H1 (cell line): ENCODE results near the gene PPP2R2B. TPM values are rescaled to one million over a fixed set of nuclear protein-coding genes. Genes with fewer than 3 reads are reported as not detected.

Experiments
- CBX5 ChIP-seq: fragments of 300-800, 300-1000 bp; sonication (generic); IDR thresholded peaks from 2 replicates; pipeline ENCODE4 v1.7.1; 2016; ENCODE audit warnings: antibody characterized with exemption, low read length, low read depth
- HDAC6 ChIP-seq: IDR thresholded peaks from one replicate; pipeline ENCODE4 v1.7.1; 2012; ENCODE audit warnings: low read depth, mild to moderate bottlenecking, inconsistent platforms, low read length, moderate library complexity
- polyA plus RNA-seq, 7 experiments: library from polyadenylated mRNA; depleted of rRNA in 3 of 7; stranded (reverse) in 5 of 7; unstranded in 2 of 7; fragments of >200 nt in 5 of 7; fragments of 200-250 nt in 2 of 7; gene quantifications; 1 replicate in 5 of 7; 2 replicates in 1 of 7; 4 replicates in 1 of 7; pipeline versions ENCODE4 v1.2.1 to v1.2.3, GENCODE V29; 2011 to 2013; ENCODE audit warnings: missing spikeins in 2 of 7, mixed read lengths in 2 of 7
- total RNA-seq: library from RNA; stranded (reverse); fragmentation: NEBNext Ultra II Directional; extraction: Animal tissue kit (Norgen Biotek cat#: 25700); gene quantifications from 2 replicates; pipeline ENCODE4 v1.2.1, GENCODE V29; 2021
- TF ChIP-seq, protein P1 (sequence below): fragments of 300-600 bp; sonication (generic); IDR thresholded peaks from 2 replicates; pipeline ENCODE4 v1.7.1; 2012; ENCODE audit warnings: low read length, moderate library complexity, mild to moderate bottlenecking, inconsistent platforms; ENCODE audit not compliant: insufficient replicate concordance

Gene PPP2R2B
- total and polyA plus RNA-seq, 2 of the 8 experiments (the other 6 are each of a cell fraction or from before 2014, with no cell fraction given), result 21.1 to 37.1 TPM

DNA sequence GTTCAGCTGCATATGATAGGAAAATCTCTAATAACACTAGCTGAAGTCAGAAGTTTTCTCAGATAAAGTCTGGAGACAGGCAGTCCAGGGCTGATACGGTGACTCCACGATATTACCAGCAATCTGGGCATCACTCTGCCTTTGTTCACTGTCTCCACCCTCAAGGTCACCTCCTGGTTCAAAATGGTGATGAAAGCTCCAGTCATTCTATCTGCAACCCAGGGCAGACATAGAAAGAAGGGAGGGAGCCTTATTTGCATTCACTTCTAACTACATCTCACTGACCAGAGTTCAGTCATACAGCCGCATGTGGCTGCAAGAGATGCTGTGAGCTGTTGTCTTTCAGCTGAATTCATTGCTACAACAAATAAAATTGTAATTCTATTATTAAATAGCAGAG is 340.1 kb downstream of the PPP2R2B start (continued):
- TF ChIP-seq HDAC6, result no peak
- TF ChIP-seq CBX5, result no peak
- TF ChIP-seq, protein P1, sequence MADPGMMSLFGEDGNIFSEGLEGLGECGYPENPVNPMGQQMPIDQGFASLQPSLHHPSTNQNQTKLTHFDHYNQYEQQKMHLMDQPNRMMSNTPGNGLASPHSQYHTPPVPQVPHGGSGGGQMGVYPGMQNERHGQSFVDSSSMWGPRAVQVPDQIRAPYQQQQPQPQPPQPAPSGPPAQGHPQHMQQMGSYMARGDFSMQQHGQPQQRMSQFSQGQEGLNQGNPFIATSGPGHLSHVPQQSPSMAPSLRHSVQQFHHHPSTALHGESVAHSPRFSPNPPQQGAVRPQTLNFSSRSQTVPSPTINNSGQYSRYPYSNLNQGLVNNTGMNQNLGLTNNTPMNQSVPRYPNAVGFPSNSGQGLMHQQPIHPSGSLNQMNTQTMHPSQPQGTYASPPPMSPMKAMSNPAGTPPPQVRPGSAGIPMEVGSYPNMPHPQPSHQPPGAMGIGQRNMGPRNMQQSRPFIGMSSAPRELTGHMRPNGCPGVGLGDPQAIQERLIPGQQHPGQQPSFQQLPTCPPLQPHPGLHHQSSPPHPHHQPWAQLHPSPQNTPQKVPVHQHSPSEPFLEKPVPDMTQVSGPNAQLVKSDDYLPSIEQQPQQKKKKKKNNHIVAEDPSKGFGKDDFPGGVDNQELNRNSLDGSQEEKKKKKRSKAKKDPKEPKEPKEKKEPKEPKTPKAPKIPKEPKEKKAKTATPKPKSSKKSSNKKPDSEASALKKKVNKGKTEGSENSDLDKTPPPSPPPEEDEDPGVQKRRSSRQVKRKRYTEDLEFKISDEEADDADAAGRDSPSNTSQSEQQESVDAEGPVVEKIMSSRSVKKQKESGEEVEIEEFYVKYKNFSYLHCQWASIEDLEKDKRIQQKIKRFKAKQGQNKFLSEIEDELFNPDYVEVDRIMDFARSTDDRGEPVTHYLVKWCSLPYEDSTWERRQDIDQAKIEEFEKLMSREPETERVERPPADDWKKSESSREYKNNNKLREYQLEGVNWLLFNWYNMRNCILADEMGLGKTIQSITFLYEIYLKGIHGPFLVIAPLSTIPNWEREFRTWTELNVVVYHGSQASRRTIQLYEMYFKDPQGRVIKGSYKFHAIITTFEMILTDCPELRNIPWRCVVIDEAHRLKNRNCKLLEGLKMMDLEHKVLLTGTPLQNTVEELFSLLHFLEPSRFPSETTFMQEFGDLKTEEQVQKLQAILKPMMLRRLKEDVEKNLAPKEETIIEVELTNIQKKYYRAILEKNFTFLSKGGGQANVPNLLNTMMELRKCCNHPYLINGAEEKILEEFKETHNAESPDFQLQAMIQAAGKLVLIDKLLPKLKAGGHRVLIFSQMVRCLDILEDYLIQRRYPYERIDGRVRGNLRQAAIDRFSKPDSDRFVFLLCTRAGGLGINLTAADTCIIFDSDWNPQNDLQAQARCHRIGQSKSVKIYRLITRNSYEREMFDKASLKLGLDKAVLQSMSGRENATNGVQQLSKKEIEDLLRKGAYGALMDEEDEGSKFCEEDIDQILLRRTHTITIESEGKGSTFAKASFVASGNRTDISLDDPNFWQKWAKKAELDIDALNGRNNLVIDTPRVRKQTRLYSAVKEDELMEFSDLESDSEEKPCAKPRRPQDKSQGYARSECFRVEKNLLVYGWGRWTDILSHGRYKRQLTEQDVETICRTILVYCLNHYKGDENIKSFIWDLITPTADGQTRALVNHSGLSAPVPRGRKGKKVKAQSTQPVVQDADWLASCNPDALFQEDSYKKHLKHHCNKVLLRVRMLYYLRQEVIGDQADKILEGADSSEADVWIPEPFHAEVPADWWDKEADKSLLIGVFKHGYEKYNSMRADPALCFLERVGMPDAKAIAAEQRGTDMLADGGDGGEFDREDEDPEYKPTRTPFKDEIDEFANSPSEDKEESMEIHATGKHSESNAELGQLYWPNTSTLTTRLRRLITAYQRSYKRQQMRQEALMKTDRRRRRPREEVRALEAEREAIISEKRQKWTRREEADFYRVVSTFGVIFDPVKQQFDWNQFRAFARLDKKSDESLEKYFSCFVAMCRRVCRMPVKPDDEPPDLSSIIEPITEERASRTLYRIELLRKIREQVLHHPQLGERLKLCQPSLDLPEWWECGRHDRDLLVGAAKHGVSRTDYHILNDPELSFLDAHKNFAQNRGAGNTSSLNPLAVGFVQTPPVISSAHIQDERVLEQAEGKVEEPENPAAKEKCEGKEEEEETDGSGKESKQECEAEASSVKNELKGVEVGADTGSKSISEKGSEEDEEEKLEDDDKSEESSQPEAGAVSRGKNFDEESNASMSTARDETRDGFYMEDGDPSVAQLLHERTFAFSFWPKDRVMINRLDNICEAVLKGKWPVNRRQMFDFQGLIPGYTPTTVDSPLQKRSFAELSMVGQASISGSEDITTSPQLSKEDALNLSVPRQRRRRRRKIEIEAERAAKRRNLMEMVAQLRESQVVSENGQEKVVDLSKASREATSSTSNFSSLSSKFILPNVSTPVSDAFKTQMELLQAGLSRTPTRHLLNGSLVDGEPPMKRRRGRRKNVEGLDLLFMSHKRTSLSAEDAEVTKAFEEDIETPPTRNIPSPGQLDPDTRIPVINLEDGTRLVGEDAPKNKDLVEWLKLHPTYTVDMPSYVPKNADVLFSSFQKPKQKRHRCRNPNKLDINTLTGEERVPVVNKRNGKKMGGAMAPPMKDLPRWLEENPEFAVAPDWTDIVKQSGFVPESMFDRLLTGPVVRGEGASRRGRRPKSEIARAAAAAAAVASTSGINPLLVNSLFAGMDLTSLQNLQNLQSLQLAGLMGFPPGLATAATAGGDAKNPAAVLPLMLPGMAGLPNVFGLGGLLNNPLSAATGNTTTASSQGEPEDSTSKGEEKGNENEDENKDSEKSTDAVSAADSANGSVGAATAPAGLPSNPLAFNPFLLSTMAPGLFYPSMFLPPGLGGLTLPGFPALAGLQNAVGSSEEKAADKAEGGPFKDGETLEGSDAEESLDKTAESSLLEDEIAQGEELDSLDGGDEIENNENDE, result no peak
